HepG2 (cell line): Measurements from ENCODE around the gene FBXW8. TPM values are rescaled to one million over a fixed set of nuclear protein-coding genes. Genes with fewer than 3 reads are reported as not detected.

Experiments used
- HCFC1 ChIP-seq: fragments of 150-350 bp; IDR thresholded peaks from 2 replicates; pipeline ENCODE4 v1.6.1; 2014; ENCODE audit warnings: low read depth, low read length
- HIC2 ChIP-seq: sonication (generic); formaldehyde crosslinking; IDR thresholded peaks from 2 replicates; pipeline ENCODE4 v1.9.0; 2022; ENCODE audit warnings: low read depth, missing genetic modification reagents
- HINFP ChIP-seq: sonication (generic); formaldehyde crosslinking; IDR thresholded peaks from 2 replicates; pipeline ENCODE4 v1.4.0; 2020; ENCODE audit warnings: low read depth, mild to moderate bottlenecking, missing genetic modification reagents
- HMGXB4 ChIP-seq, 2 experiments: sonication (generic) in 1 of 2; formaldehyde crosslinking in 1 of 2; IDR thresholded peaks; 2 replicates each; pipeline versions ENCODE4 v1.4.0 to v1.6.1; 2018 to 2020; ENCODE audit warnings: missing genetic modification reagents in 2 of 2, borderline replicate concordance in 1 of 2, low read depth in 1 of 2, mild to moderate bottlenecking in 1 of 2, missing biosample characterization in 1 of 2
- HOXD1 ChIP-seq: sonication (generic); formaldehyde crosslinking; IDR thresholded peaks from 2 replicates; pipeline ENCODE4 v1.5.0; 2020; ENCODE audit warnings: missing genetic modification reagents
- IRF2 ChIP-seq: IDR thresholded peaks from 2 replicates; pipeline ENCODE4 v1.6.1; 2018; ENCODE audit warnings: missing genetic modification reagents, missing compliant biosample characterization
- IRX3 ChIP-seq: sonication (generic); formaldehyde crosslinking; IDR thresholded peaks from 2 replicates; pipeline ENCODE4 v1.8.1; 2023; ENCODE audit warnings: mild to moderate bottlenecking, low read depth, missing genetic modification reagents, borderline replicate concordance
- MEIS2 ChIP-seq: sonication (generic); formaldehyde crosslinking; IDR thresholded peaks from 2 replicates; pipeline ENCODE4 v1.9.0; 2021; ENCODE audit warnings: mild to moderate bottlenecking, missing genetic modification reagents
- NFKB2 ChIP-seq: sonication (generic); formaldehyde crosslinking; IDR thresholded peaks from 2 replicates; pipeline ENCODE4 v1.4.0; 2020; ENCODE audit warnings: missing genetic modification reagents, borderline replicate concordance
- POLR2AphosphoS5 ChIP-seq: IDR thresholded peaks from 2 replicates; pipeline ENCODE4 v1.6.1; 2012; ENCODE audit warnings: low read depth, low read length
- TCF12 ChIP-seq, 2 experiments: fragments of 450-650 bp in 1 of 2; sonication (generic) in 1 of 2; formaldehyde crosslinking in 1 of 2; IDR thresholded peaks; 2 replicates each; pipeline versions ENCODE4 v1.6.1 to v1.8.0; 2017 to 2022; ENCODE audit warnings: antibody characterized with exemption in 1 of 2, mild to moderate bottlenecking in 1 of 2, missing genetic modification reagents in 1 of 2, moderate library complexity in 1 of 2
- TCF7 ChIP-seq: sonication (generic); IDR thresholded peaks from 2 replicates; pipeline ENCODE4 v1.6.1; 2016; ENCODE audit warnings: antibody characterized with exemption, low read depth
- TEAD3 ChIP-seq: optimal IDR thresholded peaks from 2 replicates; pipeline ENCODE3; 2016; ENCODE audit warnings: borderline replicate concordance
- ZBTB25 ChIP-seq: IDR thresholded peaks from 2 replicates; pipeline ENCODE4 v1.6.1; 2018; ENCODE audit warnings: missing genetic modification reagents
- ZBTB7A ChIP-seq: sonication (generic); formaldehyde crosslinking; IDR thresholded peaks from 2 replicates; pipeline ENCODE4 v1.8.0; 2022; ENCODE audit warnings: mild to moderate bottlenecking, missing genetic modification reagents
- ZHX1 ChIP-seq: sonication (generic); formaldehyde crosslinking; IDR thresholded peaks from 2 replicates; pipeline ENCODE4 v1.8.1; 2022; ENCODE audit warnings: low read depth, mild to moderate bottlenecking, missing genetic modification reagents
- ZNF615 ChIP-seq: sonication (generic); formaldehyde crosslinking; IDR thresholded peaks from 2 replicates; pipeline ENCODE4 v1.5.0; 2020; ENCODE audit warnings: mild to moderate bottlenecking, missing genetic modification reagents, borderline replicate concordance
- ZNF619 ChIP-seq: sonication (generic); formaldehyde crosslinking; IDR thresholded peaks from 2 replicates; pipeline ENCODE4 v1.4.0; 2020; ENCODE audit warnings: mild to moderate bottlenecking, missing genetic modification reagents
- ZNF652 ChIP-seq: IDR thresholded peaks from 2 replicates; pipeline ENCODE4 v1.6.1; 2016; ENCODE audit warnings: low read depth, borderline replicate concordance
- polyA plus RNA-seq, 8 experiments: library from polyadenylated mRNA; depleted of rRNA in 3 of 8; stranded (reverse) in 7 of 8; unstranded in 1 of 8; fragments of >200 nt; fragmentation: Illumina TruSeq in 4 of 8; extraction: Trizol in 4 of 8; gene quantifications; 2 replicates each; pipeline versions ENCODE4 v1.2.1 to v1.2.3, GENCODE V29; 2011 to 2016; ENCODE audit warnings: low read depth in 4 of 8, missing spikeins in 1 of 8, mixed read lengths in 1 of 8; ENCODE audit not compliant: insufficient read depth in 1 of 8
- total RNA-seq, 5 experiments: library from RNA; depleted of rRNA; stranded (reverse); fragments of >200 nt; fragmentation: Illumina TruSeq; extraction: Trizol; gene quantifications; 2 replicates each; pipeline ENCODE4 v1.2.3, GENCODE V29; 2016; ENCODE audit warnings: low read depth in 1 of 5

FBXW8 gene
- total and polyA plus RNA-seq, 2 of the 13 experiments (the other 11 are each of a cell fraction or from before 2014, with no cell fraction given): 5.1 to 5.9 TPM

- TF ChIP-seq ZBTB25 (peak; percentile 24; the same call in 1 of the 2 replicates), TCF7 (0 out of 2 replicates have a peak, but pooled peaks have one; percentile 11), NFKB2 (CRISPR knock-in tag) (no peak), ZNF615 (no peak), IRX3 (CRISPR knock-in tag) (no peak), HIC2 (CRISPR knock-in tag) (peak; percentile 90), HCFC1 (no peak), ZNF652 (CRISPR knock-in tag) (no peak), ZNF619 (peak; percentile 83), HMGXB4 (CRISPR knock-in tag; IDR thresholded peaks at IDR 0.05; ENCODE audit: borderline replicate concordance in 1 of 2, low read depth in 1 of 2) (peak in 1 of 2 experiments; percentile 41; a peak in 1 of 4 replicates), HOXD1 (CRISPR knock-in tag) (peak; percentile 41; the same call in 1 of the 2 replicates), POLR2AphosphoS5 (peak; percentile 49), ZHX1 (CRISPR knock-in tag) (0 out of 2 replicates have a peak, but pooled peaks have one; percentile 49), MEIS2 (CRISPR knock-in tag) (peak; percentile 40; the same call in 1 of the 2 replicates), TEAD3 (CRISPR knock-in tag) (peak; percentile 46), HINFP (CRISPR knock-in tag) (0 out of 2 replicates have a peak, but pooled peaks have one; percentile 56), IRF2 (CRISPR knock-in tag) (peak; percentile 77; the same call in 1 of the 2 replicates), ZBTB7A (CRISPR knock-in tag) (peak; percentile 67; the same call in 1 of the 2 replicates), TCF12 (IDR thresholded peaks at IDR 0.05) (no peak), TCF12 (CRISPR knock-in tag; IDR thresholded peaks at IDR 0.05) (peak; percentile 50; the same call in 1 of the 2 replicates)
These were observed 134.6 kb downstream of the FBXW8 start (continued) for GRCh38 chr12:117045160-117046010.
